22Rv1 (cell line): ENCODE measurements around the gene TOR1B.

Source experiments
- CTCF ChIP-seq: fragments of 450-650 bp; IDR thresholded peaks from 2 replicates; pipeline ENCODE4 v1.5.1; 2017; ENCODE audit warnings: mild to moderate bottlenecking
- ZFX ChIP-seq: fragments of 450-650 bp; IDR thresholded peaks from 2 replicates; pipeline ENCODE4 v1.6.1; 2017; ENCODE audit warnings: antibody characterized with exemption, borderline replicate concordance

- TF ChIP-seq CTCF (no peak), ZFX (no peak)
Measured at GRCh38 chr9:129840034-129840433, 37.0 kb downstream of the TOR1B start.
